Inflammatory macrophage treated with lipopolysaccharide for 4 hours (primary cell): ENCODE measurements around the gene TUSC2.

Source experiments
- DNase-seq: peaks from one replicate; pipeline ENCODE4 v3.0.0-alpha.2; 2020

The TUSC2 gene

DNA sequence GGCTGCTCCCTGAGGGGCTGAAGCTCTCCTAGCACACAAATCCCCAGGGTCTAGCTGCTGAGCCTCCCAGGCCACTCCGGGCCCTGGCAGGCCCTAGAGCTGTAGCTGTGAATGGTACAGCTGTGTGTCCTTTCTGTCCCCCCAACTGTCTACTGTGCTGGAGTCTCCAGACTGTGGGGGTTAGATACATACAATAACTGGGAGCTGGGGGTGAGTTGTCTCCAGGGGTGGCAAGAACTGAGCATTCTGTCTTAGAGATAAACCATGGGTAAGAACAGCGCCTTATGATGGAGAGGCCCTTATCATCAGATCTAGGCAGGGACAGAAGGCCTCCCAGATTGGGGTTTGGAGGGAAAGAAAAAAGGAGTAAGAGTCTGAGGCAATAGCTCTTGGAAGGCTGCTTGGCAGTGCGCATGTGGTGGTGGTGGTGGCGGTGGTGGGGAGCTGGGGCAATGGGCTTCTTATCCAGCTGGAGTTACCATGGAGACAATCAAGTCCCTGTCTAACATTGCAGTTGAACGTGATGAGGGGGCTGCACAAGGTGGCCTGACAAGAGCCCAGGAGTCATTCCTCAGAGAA is 26.3 kb upstream of the TUSC2 start:
- no peak for DNase-seq

DNA sequence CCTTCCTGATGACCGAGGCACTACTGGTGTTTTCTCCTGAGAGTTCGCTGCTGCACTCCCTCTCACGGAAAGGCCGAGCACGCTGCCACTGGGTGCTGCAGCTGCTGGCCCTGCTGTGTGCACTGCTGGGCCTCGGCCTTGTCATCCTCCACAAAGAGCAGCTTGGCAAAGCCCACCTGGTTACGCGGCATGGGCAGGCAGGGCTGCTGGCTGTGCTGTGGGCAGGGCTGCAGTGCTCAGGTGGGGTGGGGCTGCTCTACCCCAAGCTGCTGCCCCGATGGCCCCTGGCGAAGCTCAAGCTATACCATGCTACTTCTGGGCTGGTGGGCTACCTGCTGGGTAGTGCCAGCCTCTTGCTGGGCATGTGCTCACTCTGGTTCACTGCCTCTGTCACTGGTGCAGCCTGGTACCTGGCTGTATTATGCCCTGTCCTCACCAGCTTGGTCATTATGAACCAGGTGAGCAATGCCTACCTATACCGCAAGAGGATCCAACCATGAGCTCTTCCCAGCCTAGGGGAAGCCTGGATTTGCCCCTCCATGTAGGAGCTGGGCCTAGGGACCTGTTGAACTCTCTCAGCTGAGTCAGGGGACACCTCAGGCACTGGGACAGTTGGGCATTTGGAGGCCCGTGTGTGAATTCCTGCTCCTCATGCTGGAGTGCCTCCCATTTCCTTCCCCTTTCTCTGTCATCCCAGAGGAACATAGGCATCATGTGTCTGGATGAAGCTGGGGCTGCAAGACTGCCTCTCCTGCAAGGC is 25.4 kb upstream of the TUSC2 start:
- no peak for DNase-seq

DNA sequence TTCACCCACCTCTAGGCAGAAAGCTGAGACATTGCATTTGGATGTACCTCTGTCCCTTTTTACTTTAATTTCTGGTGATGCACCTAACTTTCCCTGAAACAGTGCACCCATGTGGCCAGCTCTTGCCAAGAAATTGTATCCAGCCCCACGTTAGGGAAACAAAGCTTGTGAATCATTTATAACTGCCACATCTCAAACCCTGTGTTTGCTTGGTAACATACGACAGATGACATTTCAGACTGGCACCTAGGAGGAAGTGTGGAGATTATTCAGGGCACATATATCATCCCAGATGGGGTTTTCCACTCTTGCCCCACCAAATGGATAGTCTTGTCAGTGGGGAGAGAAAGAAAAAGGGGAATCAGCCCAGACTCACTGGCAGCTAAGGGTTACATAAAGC is 24.8 kb upstream of the TUSC2 start:
- peak; percentile 96 for DNase-seq

DNA sequence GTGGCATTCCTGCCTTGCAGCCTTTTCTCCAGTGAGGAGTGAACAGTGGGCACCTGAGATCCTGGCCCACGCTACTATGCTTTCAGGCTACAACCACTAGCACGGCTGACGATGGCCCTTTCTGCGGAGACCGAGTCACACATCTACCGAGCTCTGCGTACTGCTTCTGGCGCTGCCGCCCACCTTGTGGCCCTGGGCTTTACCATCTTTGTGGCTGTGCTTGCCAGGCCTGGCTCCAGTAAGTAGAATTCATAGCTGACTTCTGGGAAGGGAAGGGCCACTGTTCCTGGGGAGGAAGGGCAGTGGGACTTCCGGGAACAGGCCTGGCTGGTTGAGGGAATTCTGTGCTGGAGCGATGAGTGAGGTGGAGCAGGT is 23.3 kb upstream of the TUSC2 start:
- no peak for DNase-seq

DNA sequence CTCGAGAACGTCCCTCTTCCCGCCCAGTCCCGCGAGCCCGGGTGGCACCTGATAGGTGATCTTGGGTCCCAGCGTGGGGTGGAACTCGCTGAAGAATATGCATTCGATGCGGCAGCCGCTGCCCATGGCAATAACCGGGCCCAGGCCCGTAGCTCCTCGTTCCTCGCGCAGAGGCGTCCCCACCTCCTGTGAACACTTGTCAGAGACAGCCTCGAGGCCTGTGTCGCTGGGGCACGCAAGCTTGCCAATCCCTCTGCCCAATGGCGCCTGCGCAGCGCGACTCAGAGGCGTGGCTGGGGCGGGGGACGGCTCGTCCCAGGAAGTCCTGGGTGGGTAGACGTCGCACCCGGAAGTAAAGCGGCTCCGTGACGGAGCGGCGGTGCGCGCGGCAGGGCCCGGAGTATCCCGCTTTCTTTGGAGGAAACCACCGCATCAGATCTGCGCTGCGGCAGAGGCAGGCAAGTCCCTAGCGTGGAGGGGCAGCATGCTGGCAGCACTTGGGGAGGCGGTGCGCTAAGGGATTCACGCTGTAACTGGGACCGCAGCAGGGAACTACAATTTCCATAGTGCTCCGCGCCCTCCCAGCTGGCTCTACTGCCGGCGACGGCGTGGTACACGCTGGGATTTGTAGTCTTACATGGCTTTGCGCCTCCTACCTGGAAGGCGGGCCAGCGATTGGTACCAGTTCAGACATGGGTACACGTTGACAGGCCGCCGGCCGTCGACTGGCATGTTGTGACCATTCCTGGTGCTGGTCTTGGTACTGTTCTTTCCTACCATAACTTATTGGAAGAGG is 22.7 kb upstream of the TUSC2 start, which contains the start of the genes CYB561D2 and NPRL2:
TSS of gene CYB561D2 (plus strand) at position 336 of the 796 bp plus-strand sequence. CDS start 572 bp downstream, outside the sequence.
TSS of gene NPRL2 (minus strand) at position 249 of the 796 bp plus-strand sequence. CDS start at position 126, 123 bp downstream.
- peak; percentile 97 for DNase-seq

DNA sequence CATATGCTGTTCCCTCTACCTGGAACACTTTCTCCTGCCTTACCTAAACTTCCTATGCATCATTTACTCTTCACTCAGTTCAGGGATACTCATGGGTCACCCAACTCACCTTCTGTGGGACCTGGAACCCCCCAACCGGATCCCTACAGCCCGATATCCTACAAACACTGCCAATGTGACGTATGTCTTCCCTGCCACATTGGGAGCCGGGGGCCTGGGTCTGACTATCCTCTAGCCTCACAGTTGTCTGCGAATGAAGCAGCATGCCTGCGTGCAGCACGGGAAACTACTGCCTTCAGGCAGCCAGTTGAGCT is 22.1 kb upstream of the TUSC2 start:
- DNase-seq, result peak; percentile 1

DNA sequence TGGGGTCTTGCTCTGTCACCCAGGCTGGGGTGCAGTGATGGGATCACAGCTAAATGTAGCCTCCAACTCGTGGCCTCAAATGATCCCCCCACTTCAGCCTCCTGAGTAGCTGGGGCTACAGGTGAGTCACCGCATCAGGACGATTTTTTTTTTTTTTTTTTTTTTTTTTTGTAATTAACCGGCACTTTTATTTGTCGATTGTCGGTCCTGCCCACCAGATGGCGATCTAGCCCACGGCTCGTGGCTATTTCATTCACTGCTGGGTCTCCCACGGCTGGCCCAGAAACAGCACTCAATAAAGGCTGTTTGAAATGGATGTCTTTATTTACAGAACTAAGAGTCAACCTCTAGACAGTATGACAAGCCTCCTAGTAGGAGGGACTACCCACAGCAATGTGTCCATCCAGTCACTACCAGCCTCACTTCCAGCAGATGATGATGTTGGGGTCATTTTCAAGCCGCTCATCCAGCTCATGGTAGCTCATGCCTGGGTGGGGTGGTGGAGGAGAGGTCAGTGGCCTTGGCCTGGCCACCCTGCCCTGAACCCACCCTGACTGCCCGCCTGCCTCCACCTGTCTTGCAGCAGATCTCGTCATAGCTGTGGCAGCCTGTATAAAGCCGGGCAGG is 19.3 kb upstream of the TUSC2 start:
- DNase-seq, result peak; percentile 69

DNA sequence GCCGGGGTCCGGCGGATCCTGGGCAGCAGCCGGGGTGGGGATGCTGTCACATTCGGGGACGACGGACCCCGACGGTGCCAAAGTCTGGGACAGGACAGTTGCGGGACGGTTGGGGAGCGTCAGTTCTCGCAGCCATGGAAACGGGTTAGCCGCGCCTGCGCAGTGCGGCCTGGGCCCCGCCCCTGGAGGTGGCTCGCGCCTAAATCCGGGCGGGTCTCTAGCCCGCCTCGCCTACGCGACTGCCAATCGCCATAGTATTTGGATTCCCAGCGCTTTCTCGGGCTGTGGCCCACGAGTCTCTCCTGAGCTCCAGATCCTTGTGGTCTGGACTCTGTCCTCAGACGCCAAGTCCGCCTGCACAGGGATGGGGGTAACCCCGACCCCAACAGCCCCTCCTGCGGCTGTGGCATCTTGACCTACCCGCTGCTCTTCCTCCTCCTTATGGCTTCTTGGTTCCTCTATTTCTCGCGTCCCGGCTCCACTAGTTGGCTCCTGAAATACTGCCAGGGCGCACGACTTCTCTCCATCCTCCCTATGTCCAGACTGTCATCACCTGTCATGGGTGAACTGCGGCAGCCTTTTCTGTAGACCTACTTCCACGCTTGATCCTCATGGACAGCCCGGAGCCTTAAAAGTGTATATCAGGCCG is 17.7 kb upstream of the TUSC2 start, which contains the start of gene ZMYND10:
TSS of gene ZMYND10 (minus strand) at position 147 of the 649 bp plus-strand sequence. CDS start 153 bp downstream, outside the sequence.
- DNase-seq, result peak; percentile 79

DNA sequence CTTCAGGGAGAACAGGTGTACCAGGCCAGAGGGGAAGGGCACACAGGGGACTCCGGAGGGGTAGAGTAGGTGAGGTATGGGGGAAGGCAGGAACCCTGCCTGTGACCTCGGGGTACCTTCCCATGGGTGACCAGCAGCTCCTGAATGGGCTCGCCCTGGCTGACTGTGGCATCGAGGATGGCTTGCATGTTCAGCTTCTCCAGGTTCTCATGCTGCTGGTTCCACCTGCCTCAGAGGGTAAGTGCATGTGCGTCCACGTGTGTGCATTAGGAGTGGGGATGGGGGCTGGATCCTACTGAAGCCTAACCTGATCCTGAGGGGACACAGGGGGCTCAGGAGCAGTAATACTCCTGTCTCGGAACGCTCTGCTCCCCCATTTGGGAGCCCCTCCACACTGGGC is 17.0 kb upstream of the TUSC2 start:
- no peak for DNase-seq

DNA sequence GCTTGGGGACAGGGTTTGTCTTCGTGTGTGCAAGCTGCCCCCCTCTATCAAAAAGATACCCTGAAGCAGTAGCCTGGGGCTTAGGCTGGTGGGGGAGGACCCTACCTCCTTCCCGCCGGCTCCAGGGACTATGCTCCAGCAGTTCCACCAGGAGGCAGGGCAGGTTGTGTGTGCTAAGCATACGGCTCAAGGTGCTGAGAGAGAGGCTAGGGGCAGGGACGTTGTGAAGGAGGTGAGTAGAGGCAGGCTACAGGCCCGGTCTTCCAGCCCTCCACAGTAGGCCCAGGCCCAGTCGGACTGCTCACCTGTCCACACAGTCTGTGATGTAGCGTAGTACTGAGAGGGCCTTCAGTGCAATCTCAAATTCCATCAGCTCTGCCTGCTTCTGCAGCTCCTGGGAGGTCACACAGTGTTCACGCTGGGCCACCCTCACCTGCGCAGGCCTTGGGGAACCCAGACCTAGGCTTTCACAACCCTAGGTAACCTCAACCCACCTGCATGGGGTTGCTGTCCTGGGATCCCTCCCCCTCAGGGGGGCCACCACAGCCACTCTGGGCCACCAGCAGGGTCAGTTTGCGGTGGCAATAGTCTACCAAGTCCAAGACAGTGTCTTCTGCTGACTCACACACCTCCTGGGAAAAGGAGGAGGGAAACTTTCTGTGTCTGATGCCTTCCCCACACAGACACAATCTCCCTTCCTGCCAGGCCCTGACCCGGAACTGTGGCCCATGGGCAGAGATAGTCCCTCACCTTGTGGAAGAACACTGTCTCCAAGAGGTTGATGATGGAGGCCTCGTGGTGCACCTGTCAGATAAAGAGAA is 15.0 kb upstream of the TUSC2 start:
- DNase-seq, result no peak

DNA sequence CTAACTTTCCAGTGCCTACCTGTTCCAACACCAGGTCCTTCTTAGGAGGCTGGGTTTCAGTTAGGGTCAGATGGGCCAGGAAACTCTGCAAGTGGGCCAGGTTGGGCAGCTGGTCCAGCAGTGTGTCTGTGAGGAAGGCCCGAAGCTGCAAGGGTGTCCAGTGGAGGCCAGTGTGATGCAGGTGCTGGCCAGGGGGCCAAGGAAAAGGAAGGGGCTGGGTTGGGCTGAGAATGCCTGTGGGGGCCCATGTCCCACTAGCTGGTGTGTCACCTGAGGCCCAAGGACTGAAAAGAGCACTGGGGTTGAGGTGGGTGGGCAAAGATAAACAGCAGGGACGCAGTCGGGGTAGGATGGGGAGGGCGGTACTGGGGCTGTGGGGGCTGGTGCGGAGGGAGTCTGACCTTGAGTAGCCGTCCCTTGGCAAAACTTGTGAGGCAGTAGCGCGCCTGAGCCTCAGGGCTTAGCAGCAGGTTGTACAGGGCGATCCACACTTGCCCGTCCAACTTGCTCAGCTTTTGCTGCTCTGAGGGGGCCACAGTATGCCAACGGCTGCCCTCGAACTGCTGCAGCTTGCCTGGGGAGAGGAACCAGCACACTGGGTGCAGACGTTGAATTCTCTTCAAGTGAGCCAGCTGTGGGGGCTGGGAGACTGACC is 14.1 kb upstream of the TUSC2 start:
- no peak for DNase-seq

DNA sequence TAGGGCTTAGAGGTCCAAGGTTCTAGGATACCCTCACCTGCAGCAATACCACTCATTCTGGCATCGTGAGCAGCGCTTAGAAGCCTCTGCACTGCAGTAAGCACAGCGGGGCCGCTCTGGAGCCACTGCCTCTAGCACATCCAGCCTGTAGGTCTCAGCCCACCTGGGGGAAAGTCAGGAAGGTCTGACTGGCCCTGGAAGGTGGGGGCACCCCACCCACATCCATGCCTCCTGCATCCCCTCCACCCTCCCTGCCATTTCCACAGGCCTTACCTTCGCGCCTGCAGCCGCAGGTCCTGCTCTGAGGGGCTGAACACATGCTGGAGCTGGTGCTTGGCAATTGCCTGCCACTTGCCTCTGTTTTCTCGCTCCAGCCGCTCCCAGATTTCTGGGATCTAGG is 13.5 kb upstream of the TUSC2 start:
- DNase-seq, result no peak

DNA sequence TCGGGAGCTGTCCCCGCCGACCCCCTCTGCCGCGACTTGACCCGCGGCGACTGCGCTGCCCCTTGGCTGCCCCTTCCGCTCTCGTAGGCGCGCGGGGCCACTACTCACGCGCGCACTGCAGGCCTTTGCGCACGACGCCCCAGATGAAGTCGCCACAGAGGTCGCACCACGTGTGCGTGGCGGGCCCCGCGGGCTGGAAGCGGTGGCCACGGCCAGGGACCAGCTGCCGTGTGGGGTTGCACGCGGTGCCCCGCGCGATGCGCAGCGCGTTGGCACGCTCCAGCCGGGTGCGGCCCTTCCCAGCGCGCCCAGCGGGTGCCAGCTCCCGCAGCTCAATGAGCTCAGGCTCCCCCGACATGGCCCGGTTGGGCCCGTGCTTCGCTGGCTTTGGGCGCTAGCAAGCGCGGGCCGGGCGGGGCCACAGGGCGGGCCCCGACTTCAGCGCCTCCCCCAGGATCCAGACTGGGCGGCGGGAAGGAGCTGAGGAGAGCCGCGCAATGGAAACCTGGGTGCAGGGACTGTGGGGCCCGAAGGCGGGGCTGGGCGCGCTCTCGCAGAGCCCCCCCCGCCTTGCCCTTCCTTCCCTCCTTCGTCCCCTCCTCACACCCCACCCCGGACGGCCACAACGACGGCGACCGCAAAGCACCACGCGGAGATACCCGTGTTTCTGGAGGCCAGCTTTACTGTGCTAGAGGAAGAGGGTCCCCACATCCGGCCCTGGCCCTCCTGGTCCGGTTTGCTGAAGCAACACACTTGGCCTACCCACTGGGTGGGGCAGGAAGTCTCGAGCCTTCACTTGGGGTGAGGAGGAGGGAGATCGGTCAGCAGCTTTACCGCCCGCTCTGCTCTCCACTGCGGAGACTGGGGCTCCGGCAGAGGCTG is 12.7 kb upstream of the TUSC2 start, which contains the start of gene RASSF1:
TSS of gene RASSF1 (minus strand) at position 389 of the 882 bp plus-strand sequence. CDS start at position 358, 31 bp downstream.
- DNase-seq, result peak; percentile 56

DNA sequence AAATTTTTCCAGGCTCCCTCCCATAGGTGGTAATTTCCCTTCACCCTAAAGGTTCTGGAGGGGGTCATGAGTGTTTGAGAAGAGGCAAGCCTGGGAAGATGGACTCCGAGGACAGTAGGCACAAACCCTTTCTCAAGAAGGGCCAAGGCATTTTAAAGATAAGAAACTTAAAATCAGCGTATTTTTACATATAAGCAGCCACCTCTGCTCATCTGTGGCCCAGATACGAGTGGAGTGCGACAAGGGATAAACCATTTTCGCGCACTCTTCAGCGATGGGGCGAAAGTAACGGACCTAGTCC is 12.1 kb upstream of the TUSC2 start:
- DNase-seq, result no peak

DNA sequence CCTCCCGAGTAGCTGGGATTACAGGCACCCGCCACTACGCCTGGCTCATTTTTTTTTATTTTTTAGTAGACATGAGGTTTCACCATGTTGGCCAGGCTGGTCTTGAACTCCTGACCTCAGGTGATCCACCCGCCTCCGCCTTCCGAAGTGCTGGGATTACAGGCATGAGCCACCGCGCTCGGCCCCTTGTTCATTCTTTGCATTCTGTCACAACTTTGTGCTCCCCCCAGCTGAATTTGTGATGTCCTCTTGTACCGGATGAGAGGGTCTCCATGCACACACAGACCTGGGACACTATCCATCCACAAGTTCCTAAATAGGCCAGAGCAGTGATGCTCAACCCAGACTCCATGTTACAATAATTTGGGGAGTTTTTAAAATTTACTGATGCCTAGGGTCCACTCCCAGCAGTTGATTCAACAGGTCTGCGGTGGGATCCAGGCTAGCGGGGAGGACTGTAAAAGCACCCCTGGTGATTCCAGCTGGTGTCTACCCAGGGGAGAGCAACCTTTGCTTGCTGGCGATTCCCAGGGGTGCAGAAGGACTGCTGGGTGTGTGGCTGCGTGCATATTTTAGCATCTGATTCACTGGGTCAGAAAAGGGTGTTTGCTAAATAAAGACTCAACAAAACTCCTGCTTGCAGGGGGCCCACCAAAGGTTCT is 11.6 kb upstream of the TUSC2 start:
- no peak for DNase-seq

DNA sequence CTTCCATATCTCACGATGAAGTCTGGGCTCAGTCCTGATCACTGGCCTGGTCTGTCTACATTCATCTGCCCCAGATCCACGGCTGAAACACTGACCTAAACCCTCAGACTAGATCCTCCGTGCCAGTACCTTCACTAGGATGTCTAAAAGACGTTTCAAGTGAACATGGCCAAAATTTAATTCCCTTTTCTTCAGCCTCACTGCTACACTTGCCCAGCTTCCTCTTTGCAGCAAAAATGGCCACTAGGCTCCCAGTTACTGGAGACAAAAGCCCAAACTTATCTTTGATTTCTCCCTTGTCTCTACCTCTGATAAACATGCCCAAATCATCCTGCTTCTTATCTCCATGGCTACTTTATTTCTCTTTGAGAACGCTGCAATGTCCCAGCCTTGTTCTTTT is 10.9 kb upstream of the TUSC2 start:
- DNase-seq, result peak; percentile 59

DNA sequence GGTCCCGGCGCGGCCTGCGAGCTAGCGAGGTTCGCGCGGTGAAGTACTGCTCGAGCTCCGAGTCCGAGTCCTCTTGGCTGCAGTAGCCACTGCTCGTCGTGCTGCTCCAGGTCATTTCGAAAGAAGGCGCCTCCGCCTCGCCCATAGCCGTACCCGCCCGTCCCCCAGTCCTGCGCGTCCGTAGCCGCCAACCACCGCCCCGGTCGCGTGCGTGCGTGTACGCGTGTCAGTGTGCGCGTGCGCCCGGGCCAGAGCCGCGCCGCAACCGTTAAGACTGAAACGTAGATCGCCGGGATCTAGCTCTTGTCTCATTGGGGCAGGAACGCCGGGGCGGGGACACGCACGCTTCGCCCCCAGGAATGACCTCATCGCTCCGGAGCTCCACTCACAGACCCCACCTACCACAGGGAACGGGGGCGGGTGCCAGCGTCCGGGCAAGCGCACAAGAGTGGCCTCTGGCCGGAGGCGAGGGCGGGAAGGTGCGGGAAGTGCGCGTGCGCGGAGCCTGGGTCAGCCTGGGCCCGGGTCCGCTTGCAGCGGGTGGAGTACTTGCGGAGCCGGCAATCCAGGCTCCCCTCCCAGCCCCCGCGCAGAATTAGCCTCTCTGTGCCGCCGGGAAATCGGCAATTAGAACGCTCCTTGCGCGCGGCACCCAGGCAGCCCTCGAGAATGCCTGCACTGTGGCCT is 9.3 kb upstream of the TUSC2 start:
- peak; percentile 100 for DNase-seq

DNA sequence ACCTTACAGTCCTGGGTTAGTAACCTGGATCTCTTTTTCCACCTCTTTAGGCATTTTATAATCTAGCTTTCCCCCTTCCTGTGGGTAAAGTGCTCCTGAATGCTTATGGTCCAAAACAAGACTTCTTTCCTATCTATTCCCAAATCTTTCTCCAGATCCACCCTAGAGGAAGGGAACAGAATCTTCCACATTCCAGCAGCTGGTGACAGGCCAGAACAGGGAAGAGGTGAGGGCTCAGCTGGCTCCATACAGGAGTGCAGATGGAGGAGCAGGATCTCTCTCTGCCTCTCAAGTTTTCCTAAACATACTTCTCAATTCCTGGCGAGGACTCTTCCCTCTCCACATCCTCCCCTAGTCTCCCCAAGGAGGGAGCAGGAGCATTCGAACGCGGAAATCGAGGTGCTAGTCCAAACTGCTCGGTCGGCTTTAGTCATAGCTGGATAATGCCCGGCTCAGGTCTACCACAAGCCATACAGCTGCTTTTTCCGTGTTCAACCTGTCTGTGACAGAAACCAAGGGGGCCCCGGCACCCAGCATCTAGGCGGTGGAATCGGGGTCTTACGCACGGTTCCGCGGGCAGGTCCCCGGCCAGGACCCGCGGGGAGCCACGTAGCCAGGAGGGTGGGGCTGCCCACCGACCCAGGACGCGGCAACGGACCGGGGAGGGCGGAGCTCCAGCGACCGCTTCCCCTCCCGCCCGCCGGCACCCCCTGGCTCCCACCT is 8.6 kb upstream of the TUSC2 start:
- no peak for DNase-seq
